ENCODE data around the gene ATP2B3. TPM values are rescaled to one million over a fixed set of nuclear protein-coding genes. Genes with fewer than 3 reads are reported as not detected.

The ATP2B3 gene
- total and polyA plus RNA-seq, 10 of the 15 experiments (the other 5 are each of a cell fraction or from before 2014, with no cell fraction given): 0.01 TPM; not detected in 9

GRCh38 chrX:153628129-153628528 is 110.7 kb downstream of the ATP2B3 start:
- H3K4me1 ChIP-seq (ENCODE audit: control insufficient read depth, insufficient read depth, low read length): no peaks in the 10 kb centered on the region
- POLR2A ChIA-PET: no interaction called here
- no peaks in the 10 kb centered on the region for H3K36me3 ChIP-seq (ENCODE audit: control insufficient read depth in 2 of 2, insufficient read depth in 2 of 2, low read length in 1 of 2)
- no peak overlapping the region for H3K27ac ChIP-seq (ENCODE audit: control insufficient read depth, insufficient read depth)
- DNase-seq (ENCODE audit: low read depth, low spot score) (no peak), FAIRE-seq (no peak), ATAC-seq (no peak)
- H3K9me3 ChIP-seq (replicated peaks; ENCODE audit: control insufficient read depth, insufficient read depth, low read length): no peaks in the 10 kb centered on the region; the same call in 2 of the 3 replicates
- intact Hi-C loops (cut with micrococcal nuclease; ENCODE audit: unreplicated experiment) (no loop called here), in situ Hi-C loops (cut with MboI) (no loop called here)
- WGBS (ENCODE audit: insufficient coverage, insufficient replicate concordance, low lambda C conversion rate, missing lambda C conversion rate): 76% methylated on average over 8 of the region's 8 CpGs
- H3K4me2 ChIP-seq (ENCODE audit: control insufficient read depth, insufficient read depth): no peak overlapping the region
- H3K79me2 ChIP-seq (ENCODE audit: control insufficient read depth, insufficient read depth, low read length): no peaks in the 10 kb centered on the region
- H3K4me3 ChIP-seq: no peak overlapping the region
- CTCF ChIA-PET: no interaction called here
- H3K27me3 ChIP-seq (replicated peaks in 1 of 2; ENCODE audit: control insufficient read depth in 2 of 2, insufficient read depth in 2 of 2, low read length in 1 of 2): no peaks in the 10 kb centered on the region; a peak in 2 of 4 replicates
- H4K20me1 ChIP-seq (ENCODE audit: control insufficient read depth, insufficient read depth): no peaks in the 10 kb centered on the region
- no peak overlapping the region for H3K9ac ChIP-seq (ENCODE audit: control insufficient read depth, insufficient read depth, low read length)
- no TSS peak for BruUV-seq (replicated peaks)
- SMC1A ChIA-PET (ENCODE audit: uncharacterized antibody, unreplicated experiment): no interaction called here
- H2AFZ ChIP-seq (ENCODE audit: control insufficient read depth, low read depth, low read length): no peak overlapping the region
- no peak for TF ChIP-seq ZNF592 (IDR thresholded peaks at IDR 0.05)
- no peak for TF ChIP-seq POLR2AphosphoS5 (IDR thresholded peaks at IDR 0.05; ENCODE audit: low read length)
- no peak for TF ChIP-seq CHD4 (IDR thresholded peaks at IDR 0.05)
- no peak for TF ChIP-seq NKRF (conservative IDR thresholded peaks at IDR 0.05)
- TF ChIP-seq BMI1 (IDR thresholded peaks at IDR 0.05; ENCODE audit: borderline replicate concordance): no peak
- TF ChIP-seq RB1 (IDR thresholded peaks at IDR 0.05; ENCODE audit: borderline replicate concordance): no peak
- no peak for TF ChIP-seq EED (IDR thresholded peaks at IDR 0.05; ENCODE audit: low read depth)
- TF ChIP-seq KAT2A (conservative IDR thresholded peaks at IDR 0.05; ENCODE audit: control insufficient read depth, low read depth, low read length): no peak
- TF ChIP-seq CEBPB (IDR thresholded peaks at IDR 0.05; ENCODE audit: borderline replicate concordance in 1 of 2, low read depth in 2 of 2, low read length in 2 of 2): no peak
- no peak for TF ChIP-seq ZNF384 (IDR thresholded peaks at IDR 0.05; ENCODE audit: borderline replicate concordance, low read depth, low read length)
- TF ChIP-seq STAT1 (conservative IDR thresholded peaks at IDR 0.05): no peak
- no peak for TF ChIP-seq PAX8 (IDR thresholded peaks at IDR 0.05)
- TF ChIP-seq MYB (IDR thresholded peaks at IDR 0.05; ENCODE audit: borderline replicate concordance, low read depth, low read length): no peak
- no peak for TF ChIP-seq PAX5 (IDR thresholded peaks at IDR 0.05; ENCODE audit: borderline replicate concordance, low read depth, low read length)
- no peak for TF ChIP-seq YY1 (IDR thresholded peaks at IDR 0.05; ENCODE audit: low read depth, low read length)
- TF ChIP-seq HDAC6 (IDR thresholded peaks at IDR 0.05; ENCODE audit: unreplicated experiment): no peak
- TF ChIP-seq EGR1 (IDR thresholded peaks at IDR 0.05; ENCODE audit: borderline replicate concordance in 1 of 2, low read depth in 2 of 2, low read length in 2 of 2): no peak
- no peak for TF ChIP-seq SIX5 (IDR thresholded peaks at IDR 0.05; ENCODE audit: low read depth, low read length, severe bottlenecking)
- RAD21 ChIA-PET (ENCODE audit: unreplicated experiment): no interaction called here

All from GM12878 (cell line).